Prostate gland (tissue), 2 donors: ENCODE measurements around the gene OGA.

Source experiments
- CTCF ChIP-seq, 4 experiments: fragments of 200-600 bp in 2 of 4; fragments of 450-650 bp in 2 of 4; sonication (generic) in 2 of 4; IDR thresholded peaks; 1 replicate in 3 of 4; 2 replicates in 1 of 4; pipeline ENCODE4 v1.5.1; 2016 to 2019; ENCODE audit warnings: antibody characterized with exemption in 4 of 4, mild to moderate bottlenecking in 2 of 4, moderate library complexity in 2 of 4
- POLR2AphosphoS5 ChIP-seq: sonication (generic); formaldehyde crosslinking; IDR thresholded peaks from one replicate; pipeline ENCODE4 v1.6.1; 2017; ENCODE audit warnings: antibody characterized with exemption

- TF ChIP-seq CTCF (IDR thresholded peaks at IDR 0.05) (no peak), POLR2AphosphoS5 (no peak)
These were observed 50.1 kb downstream of the OGA start for GRCh38 chr10:101767966-101768790.
